GM21576 (cell line): ENCODE measurements around the gene SPOP.

Experiments used
- ATAC-seq: cut with Tn5 transposase; IDR thresholded peaks from one replicate; pipeline ENCODE4 v1.9.1; 2021; ENCODE audit warnings: mild to moderate bottlenecking, moderate library complexity; ENCODE audit not compliant: unreplicated experiment

SPOP gene

GRCh38 chr17:49618028-49618611, 59.8 kb downstream of the SPOP start:
- ATAC-seq, result no peak

- no peak for ATAC-seq
These were observed 61.2 kb downstream of the SPOP start for GRCh38 chr17:49616601-49617131.

- ATAC-seq, result no peak
These were observed 61.8 kb downstream of the SPOP start for GRCh38 chr17:49616086-49616485.

- no peak for ATAC-seq
These were observed 64.6 kb downstream of the SPOP start for GRCh38 chr17:49613182-49613800.

- no peak for ATAC-seq
These were observed 65.2 kb downstream of the SPOP start for GRCh38 chr17:49612726-49613125.

- no peak for ATAC-seq
These were observed 66.9 kb downstream of the SPOP start for GRCh38 chr17:49610883-49611584.

DNA sequence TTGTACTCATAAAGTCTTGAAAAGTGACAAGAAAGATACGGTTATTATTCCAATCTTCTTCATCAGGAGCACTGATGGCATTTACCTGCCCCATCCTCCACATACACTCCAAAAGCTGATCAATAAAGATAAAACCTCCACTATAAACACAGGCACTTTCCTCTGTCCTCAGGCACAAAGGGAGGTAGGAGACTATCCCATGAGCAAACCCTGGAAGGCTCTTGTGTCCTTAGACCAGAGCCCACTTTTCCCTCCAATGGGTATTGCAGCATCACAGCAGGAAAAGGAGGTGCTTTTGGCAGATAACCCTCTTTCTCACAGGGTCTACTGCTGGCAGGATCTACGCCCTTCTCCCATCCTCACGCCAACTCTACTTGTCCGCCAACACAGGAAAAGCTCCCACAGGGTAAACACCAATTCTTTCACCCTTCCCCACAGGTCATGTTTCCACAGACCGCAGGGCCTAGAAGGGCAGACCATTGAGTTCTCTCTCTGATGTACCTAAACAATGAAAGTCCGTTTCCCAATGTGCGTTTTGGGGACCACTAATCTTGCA, 73.5 kb downstream of the SPOP start:
- ATAC-seq, result no peak

DNA sequence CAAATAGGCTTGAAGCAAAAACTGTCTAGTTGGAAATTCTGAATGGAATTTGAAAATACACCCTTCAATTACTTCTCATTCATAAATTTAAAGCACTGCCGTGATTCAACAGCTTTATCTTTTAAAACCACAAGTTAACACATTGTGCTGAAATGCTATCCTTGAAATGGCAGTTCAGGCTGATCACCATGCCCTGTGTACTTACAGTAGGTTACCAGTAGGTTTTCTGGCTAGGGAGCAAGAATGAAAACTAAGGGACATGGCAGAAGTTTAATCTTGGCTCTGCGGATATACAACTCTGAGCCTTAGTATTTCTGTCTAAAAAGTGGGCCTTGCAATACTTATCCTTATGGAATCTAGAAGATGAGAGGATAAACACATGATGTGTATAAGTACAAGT, 74.2 kb downstream of the SPOP start:
- no peak for ATAC-seq

GRCh38 chr17:49603238-49603637, 74.7 kb downstream of the SPOP start:
- no peak for ATAC-seq

DNA sequence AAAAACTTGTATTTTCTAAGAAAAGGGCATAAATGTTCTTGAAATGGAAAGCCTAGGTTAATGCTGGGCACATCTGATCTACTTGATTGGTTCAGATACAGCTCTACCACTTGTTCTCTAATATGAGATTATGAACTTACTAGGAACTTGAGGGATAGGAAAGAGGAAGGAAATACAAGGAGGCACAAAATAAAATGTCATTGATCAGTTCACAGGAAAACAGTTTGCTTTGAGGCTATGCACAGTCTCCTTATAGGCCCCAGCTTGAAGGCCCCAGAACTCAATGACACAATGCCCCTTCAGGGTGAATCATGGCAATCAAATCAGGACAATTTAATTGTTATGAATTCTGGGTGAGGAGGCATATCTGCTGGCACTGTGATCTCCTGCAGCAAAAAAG, 75.1 kb downstream of the SPOP start:
- no peak for ATAC-seq

GRCh38 chr17:49600949-49601348, 76.9 kb downstream of the SPOP start:
- no peak for ATAC-seq

GRCh38 chr17:49598918-49599317, 79.0 kb downstream of the SPOP start:
- no peak for ATAC-seq

- no peak for ATAC-seq
These were observed 79.8 kb downstream of the SPOP start for GRCh38 chr17:49597928-49598655.

GRCh38 chr17:49597436-49597835, 80.5 kb downstream of the SPOP start:
- ATAC-seq, result no peak

DNA sequence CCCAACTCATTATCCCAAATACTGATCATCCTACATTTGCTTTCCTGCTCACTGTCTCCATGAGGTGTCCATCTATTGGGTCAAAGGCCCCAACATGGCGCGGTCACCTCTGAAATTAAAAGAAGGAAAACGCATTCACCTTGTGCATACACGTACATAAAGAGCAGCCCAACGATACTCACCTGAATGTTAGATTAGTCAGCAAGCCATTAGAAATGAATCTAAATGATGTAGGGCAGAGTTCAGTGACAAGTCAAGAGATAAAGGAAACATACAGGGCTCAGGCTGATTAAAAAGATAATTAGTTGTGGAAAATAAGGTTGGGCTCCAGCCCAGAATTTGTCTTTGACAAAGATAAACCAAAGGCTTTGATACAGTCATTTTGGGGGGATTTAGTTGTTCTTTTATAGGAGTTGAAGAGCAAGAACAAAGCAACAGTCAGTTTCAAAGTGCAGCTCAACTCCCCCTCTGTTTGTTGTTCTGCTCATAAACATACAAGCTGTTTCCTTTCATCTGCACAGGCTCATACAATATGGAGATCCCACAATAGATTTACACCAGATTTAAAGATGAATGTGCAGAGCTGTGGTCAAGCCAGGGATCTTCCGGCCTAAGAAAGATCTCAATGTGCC, 81.2 kb downstream of the SPOP start:
- no peak for ATAC-seq

GRCh38 chr17:49595980-49596379, 81.9 kb downstream of the SPOP start:
- no peak for ATAC-seq

GRCh38 chr17:49595328-49595727, 82.6 kb downstream of the SPOP start:
- ATAC-seq, result no peak

- no peak for ATAC-seq
These were observed 85.6 kb downstream of the SPOP start for GRCh38 chr17:49592263-49592662.

- no peak for ATAC-seq
These were observed 87.0 kb downstream of the SPOP start for GRCh38 chr17:49590874-49591273.

DNA sequence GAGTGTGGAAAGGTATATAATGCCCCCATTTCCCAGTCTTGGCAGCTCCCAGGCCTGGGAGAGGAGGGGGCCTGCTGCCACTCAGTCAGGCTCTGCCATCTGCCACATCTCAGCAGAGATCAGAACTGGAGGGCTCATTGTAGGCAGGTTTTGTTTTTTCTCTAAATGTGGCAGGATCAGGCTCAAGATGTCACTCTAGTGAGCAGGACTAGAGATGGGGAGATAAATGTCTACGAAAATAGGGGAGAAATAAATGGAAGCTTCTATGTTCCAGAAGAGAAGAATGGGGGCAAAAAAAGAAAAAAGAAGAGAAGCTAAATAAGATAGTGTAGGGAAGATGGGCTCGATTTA, 88.3 kb downstream of the SPOP start:
- ATAC-seq, result no peak
